Activated CD8-positive, alpha-beta T cell treated with anti-CD3 and anti-CD28 coated beads, Interleukin-2, amount 10 ng/mL, durations not matched to agents 7 days and 5 days (primary cell): Measurements from ENCODE around the gene ICA1L. TPM values are rescaled to one million over a fixed set of nuclear protein-coding genes. Genes with fewer than 3 reads are reported as not detected.
"Not testable (repeated sequence)": the region's sequence is repeated elsewhere in the genome, so short reads cannot be mapped to it uniquely, and the experiment has no call there.

ENCODE experiments used
- ATAC-seq: fragments of 150-1000 bp; cut with Tn5 transposase; one replicate; pipeline ENCODE4 v1.10.0; 2021; ENCODE audit warnings: moderate library complexity
- CTCF ChIA-PET: fragments of 350-600 bp; sonication (Branson Sonifier 250); formaldehyde crosslinking; loops from one replicate; lab custom pipeline; 2021; ENCODE audit warnings: antibody characterized with exemption; lab: Charles Lee
- POLR2A ChIA-PET: fragments of 350-600 bp; sonication (Branson Sonifier 250); formaldehyde crosslinking; loops from one replicate; lab custom pipeline; 2021; ENCODE audit warnings: antibody characterized with exemption; lab: Charles Lee
- DNase-seq: peaks from one replicate; pipeline ENCODE4 v3.0.0-alpha.2; 2020
- H3K27ac Mint-ChIP-seq: one replicate; pipeline ENCODE4 v1.8.0; 2021; ENCODE audit warnings: mild to moderate bottlenecking, mixed read lengths
- H3K27me3 Mint-ChIP-seq: one replicate; pipeline ENCODE4 v1.8.0; 2021; ENCODE audit warnings: low read depth, mixed read lengths
- H3K36me3 Mint-ChIP-seq: one replicate; pipeline ENCODE4 v1.8.0; 2021; ENCODE audit warnings: low read depth, mixed read lengths
- H3K4me1 Mint-ChIP-seq: one replicate; pipeline ENCODE4 v1.8.0; 2021; ENCODE audit warnings: low read depth, mixed read lengths
- H3K4me3 Mint-ChIP-seq: one replicate; pipeline ENCODE4 v1.8.0; 2021; ENCODE audit warnings: mild to moderate bottlenecking, mixed read lengths
- H3K9me3 Mint-ChIP-seq: one replicate; pipeline ENCODE4 v1.8.0; 2022; ENCODE audit warnings: mixed read lengths; ENCODE audit not compliant: insufficient read depth
- total RNA-seq, 2 experiments: library from RNA; stranded (reverse); gene quantifications; one replicate each; pipeline ENCODE4 v1.2.3, GENCODE V29; 2021

Gene ICA1L
- total RNA-seq, 2 experiments from 2014 or later, result 5.1 TPM

DNA sequence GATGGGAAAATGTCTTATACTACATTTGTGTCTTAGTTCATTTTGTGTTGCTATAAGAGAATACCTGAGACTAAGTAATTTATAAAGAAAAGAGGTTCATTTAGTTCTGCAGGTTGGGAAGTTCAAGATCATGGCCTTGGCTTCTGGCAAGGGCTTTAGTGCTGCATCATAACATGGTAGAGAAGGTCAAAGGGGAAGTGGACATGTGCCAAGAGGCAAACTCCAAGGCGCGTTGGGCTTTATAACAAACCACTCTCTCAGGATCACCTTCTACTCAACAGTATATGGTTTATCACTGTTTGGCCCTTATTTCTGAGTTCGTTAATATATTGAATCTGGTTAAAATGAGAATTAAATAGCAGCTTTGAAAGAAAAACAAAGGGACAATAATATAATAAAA is 58.2 kb downstream of the ICA1L start:
- POLR2A ChIA-PET, result no interaction called here
- H3K36me3 Mint-ChIP-seq, result peaks cover 22% of the 10 kb centered on the region
- no peak for ATAC-seq

GRCh38 chr2:202808754-202809153 is 62.8 kb downstream of the ICA1L start:
- H3K4me3 Mint-ChIP-seq, result no peak overlapping the region
- no peaks in the 10 kb centered on the region for H3K4me1 Mint-ChIP-seq
- DNase-seq (no peak), ATAC-seq (no peak)
- H3K27ac Mint-ChIP-seq, result no peak overlapping the region
- ChIA-PET CTCF (interaction anchor here (1.5 kb wide), 1 partner anchor 220 kb away, joined by 3 read pairs; no protein-coding TSS in a partner anchor), POLR2A (no interaction called here)
- peaks cover 17% of the 10 kb centered on the region for H3K36me3 Mint-ChIP-seq
- peaks cover 4% of the 10 kb centered on the region for H3K9me3 Mint-ChIP-seq
- H3K27me3 Mint-ChIP-seq, result no peaks in the 10 kb centered on the region

More for the DNA sequence above, 58.2 kb downstream of the ICA1L start:
- no peak overlapping the region for H3K4me3 Mint-ChIP-seq
- H3K27ac Mint-ChIP-seq, result no peak overlapping the region
- no peak for DNase-seq
- CTCF ChIA-PET, result no interaction called here
- H3K4me1 Mint-ChIP-seq, result no peaks in the 10 kb centered on the region
- peaks cover 4% of the 10 kb centered on the region for H3K9me3 Mint-ChIP-seq
- no peaks in the 10 kb centered on the region for H3K27me3 Mint-ChIP-seq

- not testable (repeated sequence) for H3K27me3 Mint-ChIP-seq, DNase-seq, H3K4me1 Mint-ChIP-seq, H3K9me3 Mint-ChIP-seq, H3K27ac Mint-ChIP-seq, ATAC-seq, H3K4me3 Mint-ChIP-seq
- POLR2A ChIA-PET, result interaction anchor here (0.6 kb wide), 1 partner anchor 438 kb away, joined by 4 read pairs; no protein-coding TSS in a partner anchor
- CTCF ChIA-PET, result interaction anchor here (0.9 kb wide), 1 partner anchor 15 kb away, joined by 3 read pairs; no protein-coding TSS in a partner anchor
- H3K36me3 Mint-ChIP-seq, result peaks cover 17% of the 10 kb centered on the region
Observed at GRCh38 chr2:202807431-202808138, 64.0 kb downstream of the ICA1L start.

- H3K27me3 Mint-ChIP-seq, ATAC-seq, H3K4me3 Mint-ChIP-seq, H3K27ac Mint-ChIP-seq, CTCF ChIA-PET, DNase-seq, H3K4me1 Mint-ChIP-seq, H3K9me3 Mint-ChIP-seq, POLR2A ChIA-PET: not testable (repeated sequence)
- peaks cover 13% of the 10 kb centered on the region for H3K36me3 Mint-ChIP-seq
Observed at GRCh38 chr2:202805911-202806310, 65.7 kb downstream of the ICA1L start.

- CTCF ChIA-PET, result no interaction called here
- Mint-ChIP-seq H3K4me1 (no peaks in the 10 kb centered on the region), H3K36me3 (peaks cover 17% of the 10 kb centered on the region), H3K27me3 (no peaks in the 10 kb centered on the region), H3K9me3 (peaks cover 9% of the 10 kb centered on the region), H3K27ac (no peak overlapping the region), H3K4me3 (no peak overlapping the region)
- DNase-seq (no peak), ATAC-seq (no peak)
- POLR2A ChIA-PET, result interaction anchor here (0.6 kb wide), 1 partner anchor 42 kb away, joined by 3 read pairs; no protein-coding TSS in a partner anchor
Observed at GRCh38 chr2:202797944-202798343, 73.6 kb downstream of the ICA1L start.

DNA sequence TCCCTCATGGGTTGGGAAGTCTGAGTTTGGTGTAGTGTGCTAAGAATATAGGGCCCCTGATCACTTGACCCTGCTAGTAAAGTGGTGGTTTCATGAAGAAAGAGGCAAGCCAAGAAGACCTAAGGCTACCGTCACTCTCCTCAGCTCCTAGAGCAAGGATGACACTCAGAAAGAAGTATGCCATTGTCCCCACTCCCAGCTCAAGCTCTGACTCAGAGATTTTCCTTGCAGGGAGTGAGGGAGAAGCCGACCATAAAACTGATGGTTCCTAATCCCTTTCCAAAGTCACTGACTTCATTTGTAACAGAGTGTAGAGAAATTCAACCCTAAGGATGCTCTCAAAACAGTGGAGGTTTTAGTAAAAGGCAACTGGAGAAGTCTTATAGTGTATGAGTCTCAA is 80.9 kb downstream of the ICA1L start:
- no peaks in the 10 kb centered on the region for H3K4me1 Mint-ChIP-seq

DNA sequence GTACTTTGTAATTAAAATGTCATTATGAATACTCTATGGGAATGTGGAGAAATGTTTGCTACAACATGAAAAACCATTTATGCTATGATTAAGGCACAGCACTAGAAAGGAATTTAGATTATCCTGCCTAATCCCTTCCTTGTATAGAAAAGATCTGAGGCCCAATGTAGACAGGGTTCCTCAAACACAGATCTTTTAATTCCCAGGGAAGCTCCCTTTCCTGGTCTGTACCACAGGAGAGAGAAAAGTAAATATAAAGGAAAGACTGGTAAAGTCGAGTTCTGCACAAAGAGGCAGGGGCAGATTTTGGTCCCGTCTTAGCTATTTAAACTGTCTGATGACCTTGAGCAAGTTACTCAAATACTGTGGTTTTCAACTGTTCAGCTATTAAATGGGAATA is 84.7 kb downstream of the ICA1L start:
- H3K4me3 Mint-ChIP-seq, result no peak overlapping the region
- ATAC-seq, result no peak
- H3K4me1 Mint-ChIP-seq, result no peaks in the 10 kb centered on the region

More for the DNA sequence above, 80.9 kb downstream of the ICA1L start:
- H3K4me3 Mint-ChIP-seq, result no peak overlapping the region
- DNase-seq (no peak), ATAC-seq (no peak)
- no peak overlapping the region for H3K27ac Mint-ChIP-seq
- POLR2A ChIA-PET, result no interaction called here
- H3K36me3 Mint-ChIP-seq, result peaks cover 24% of the 10 kb centered on the region
- CTCF ChIA-PET, result no interaction called here
- no peaks in the 10 kb centered on the region for H3K27me3 Mint-ChIP-seq
- H3K9me3 Mint-ChIP-seq, result no peaks in the 10 kb centered on the region

GRCh38 chr2:202782940-202783558 is 88.5 kb downstream of the ICA1L start:
- CTCF ChIA-PET, result no interaction called here
- peaks cover 7% of the 10 kb centered on the region for H3K4me1 Mint-ChIP-seq
- H3K36me3 Mint-ChIP-seq, result peaks cover 46% of the 10 kb centered on the region
- ATAC-seq (no peak), DNase-seq (no peak)
- H3K27ac Mint-ChIP-seq, result no peak overlapping the region
- H3K27me3 Mint-ChIP-seq, result no peaks in the 10 kb centered on the region
- H3K9me3 Mint-ChIP-seq, result no peaks in the 10 kb centered on the region
- POLR2A ChIA-PET, result no interaction called here
- no peak overlapping the region for H3K4me3 Mint-ChIP-seq

More for the DNA sequence above, 84.7 kb downstream of the ICA1L start:
- CTCF ChIA-PET, result interaction anchor here (0.5 kb wide), 1 partner anchor 24 kb away, joined by 3 read pairs; no protein-coding TSS in a partner anchor
- H3K36me3 Mint-ChIP-seq, result peaks cover 38% of the 10 kb centered on the region
- no peaks in the 10 kb centered on the region for H3K9me3 Mint-ChIP-seq
- H3K27me3 Mint-ChIP-seq, result no peaks in the 10 kb centered on the region
- H3K27ac Mint-ChIP-seq, result no peak overlapping the region
- no peak for DNase-seq
- POLR2A ChIA-PET, result interaction anchor here (0.6 kb wide), 1 partner anchor 29 kb away, joined by 3 read pairs; no protein-coding TSS in a partner anchor

DNA sequence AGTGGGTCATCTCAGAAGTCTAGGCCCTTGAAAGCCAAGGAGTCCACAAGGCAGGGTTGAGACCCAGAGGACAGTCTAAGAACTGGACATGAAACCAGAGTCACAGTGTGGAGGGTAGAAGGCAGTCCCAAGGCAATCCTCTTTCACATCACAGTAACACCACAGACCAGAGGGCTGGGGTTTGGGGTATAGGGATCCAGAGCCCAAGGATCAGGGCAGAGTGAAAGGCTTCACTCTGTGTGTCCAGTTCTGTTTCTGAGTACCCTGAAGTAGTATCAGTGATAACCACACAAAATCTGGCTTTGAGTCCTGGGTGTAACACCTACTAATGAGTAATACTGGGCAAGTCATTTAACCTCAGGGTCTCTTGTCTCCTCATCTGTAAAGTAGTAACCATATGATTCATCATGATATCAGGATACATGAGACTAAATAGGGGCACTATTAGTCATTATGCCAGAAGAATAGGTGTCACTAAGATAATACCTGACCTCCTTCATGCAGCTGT is 91.0 kb downstream of the ICA1L start:
- Mint-ChIP-seq H3K4me3 (no peak overlapping the region), H3K36me3 (peaks cover 50% of the 10 kb centered on the region), H3K9me3 (no peaks in the 10 kb centered on the region), H3K27me3 (no peaks in the 10 kb centered on the region), H3K27ac (no peak overlapping the region), H3K4me1 (peaks cover 7% of the 10 kb centered on the region)
- ATAC-seq (peak; percentile 30), DNase-seq (no peak)
- ChIA-PET CTCF (no interaction called here), POLR2A (no interaction called here)

DNA sequence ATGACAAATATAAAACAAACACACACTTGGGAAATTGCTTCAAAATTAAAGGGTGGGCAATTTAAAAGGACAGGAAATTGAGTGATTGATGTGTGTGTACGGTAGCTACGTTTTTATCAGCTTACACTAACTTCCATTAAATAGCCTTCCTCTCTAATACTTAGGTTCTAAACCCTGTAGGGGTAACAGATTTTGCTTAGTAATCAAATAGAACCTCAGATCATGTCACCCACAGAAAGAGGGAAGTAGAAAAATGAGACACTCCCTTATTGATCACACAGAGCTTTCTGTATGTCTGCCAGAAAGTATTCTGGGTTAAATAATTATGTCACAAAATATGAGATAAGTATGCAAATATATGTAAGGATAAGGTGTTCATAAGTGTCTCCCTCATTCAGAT is 93.3 kb downstream of the ICA1L start:
- ChIA-PET CTCF (no interaction called here), POLR2A (no interaction called here)
- no peaks in the 10 kb centered on the region for H3K9me3 Mint-ChIP-seq
- peaks cover 45% of the 10 kb centered on the region for H3K36me3 Mint-ChIP-seq
- H3K27ac Mint-ChIP-seq, result no peak overlapping the region
- no peaks in the 10 kb centered on the region for H3K27me3 Mint-ChIP-seq
- H3K4me3 Mint-ChIP-seq, result no peak overlapping the region
- no peak for ATAC-seq
- no peak for DNase-seq
- peaks cover 7% of the 10 kb centered on the region for H3K4me1 Mint-ChIP-seq

DNA sequence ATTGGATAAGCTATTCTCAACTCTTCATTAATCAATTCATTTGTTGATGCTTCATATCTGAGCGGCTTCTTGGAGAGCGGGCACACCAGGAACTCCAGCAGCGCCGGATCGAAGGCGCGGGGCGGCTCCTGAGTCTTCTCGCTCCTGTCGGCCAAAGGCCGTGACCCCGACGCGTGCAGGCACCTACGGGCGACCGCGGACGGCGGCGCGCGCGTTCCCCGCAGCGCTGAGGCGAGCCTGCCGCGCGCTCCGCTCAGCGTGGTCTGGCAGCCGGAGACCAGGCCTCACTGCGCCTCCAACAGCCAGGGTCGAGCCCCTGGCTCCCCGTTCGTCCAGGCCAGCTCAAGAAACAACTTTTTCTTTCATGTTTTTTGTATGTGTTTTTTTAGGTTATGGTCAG is 97.5 kb downstream of the ICA1L start:
- no peak overlapping the region for H3K4me3 Mint-ChIP-seq
- no peak for DNase-seq
- no peaks in the 10 kb centered on the region for H3K4me1 Mint-ChIP-seq
- no peaks in the 10 kb centered on the region for H3K27me3 Mint-ChIP-seq
- ChIA-PET POLR2A (no interaction called here), CTCF (no interaction called here)
- H3K27ac Mint-ChIP-seq, result no peak overlapping the region
- H3K36me3 Mint-ChIP-seq, result peaks cover 22% of the 10 kb centered on the region
- ATAC-seq, result no peak
- no peaks in the 10 kb centered on the region for H3K9me3 Mint-ChIP-seq
